Mucosa of gallbladder (tissue), 1 donor: ENCODE results near the gene PRELP. TPM values are rescaled to one million over a fixed set of nuclear protein-coding genes. Genes with fewer than 3 reads are reported as not detected.
A peak's percentile ranks its signal among the peaks of the same experiment; 100 is the strongest.
"Not testable (repeated sequence)": the region's sequence is repeated elsewhere in the genome, so short reads cannot be mapped to it uniquely, and the experiment has no call there.

Experiments
- DNase-seq: peaks from one replicate; pipeline ENCODE4 v3.0.0-alpha.2; 2020; ENCODE audit warnings: low spot score
- total RNA-seq: library from RNA; stranded (reverse); gene quantifications from one replicate; pipeline ENCODE4 v1.2.1, GENCODE V29; 2021
- donor health status: DM: no; HTN: no; CAD: no.

PRELP gene
- total RNA-seq: 72.1 TPM

DNA sequence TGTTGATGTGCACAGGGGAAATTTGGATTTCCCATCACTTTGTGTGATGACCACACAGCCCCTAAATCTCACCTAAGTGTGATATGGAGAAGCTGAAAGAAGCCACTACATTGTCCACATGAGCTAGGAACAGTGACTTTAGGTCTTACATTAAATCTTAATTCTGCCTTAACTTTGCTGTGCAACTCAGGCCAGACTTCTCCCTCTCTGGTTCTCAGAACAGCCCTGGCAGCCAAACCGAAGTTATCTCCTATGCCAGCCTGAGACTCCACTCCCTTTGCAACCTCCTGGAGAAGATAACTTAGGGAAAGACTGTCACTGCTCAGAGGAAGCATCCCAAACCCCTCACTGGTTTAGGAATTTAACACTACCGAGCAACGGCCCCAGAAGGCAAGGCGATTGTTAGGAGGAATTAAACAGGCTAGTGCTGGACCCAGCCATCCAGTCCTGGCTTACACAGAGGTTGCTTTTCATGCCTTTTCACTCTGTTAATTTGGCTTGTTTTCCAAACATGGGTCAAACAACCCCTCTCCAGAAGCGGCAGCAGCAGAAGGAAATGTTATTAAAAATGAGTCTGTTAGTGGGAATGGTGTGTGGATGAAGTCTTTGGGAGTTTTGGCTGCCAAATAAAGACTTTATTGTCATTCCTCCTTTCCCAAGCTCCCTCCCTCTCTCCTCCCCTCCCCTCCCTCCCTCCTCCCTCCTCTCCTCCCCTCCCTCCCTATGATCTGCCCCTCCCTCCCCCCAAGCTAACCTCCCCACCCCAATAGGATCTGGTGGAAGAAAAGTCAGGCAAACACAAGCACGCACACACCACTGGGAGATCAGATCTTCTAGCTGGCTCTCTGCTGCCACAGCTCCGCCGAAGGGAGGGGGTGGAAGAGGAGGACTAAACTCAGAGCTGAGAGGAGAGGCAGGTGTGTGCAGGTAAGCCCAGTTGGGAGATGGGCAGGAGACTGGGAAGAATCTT lies at the start of gene PRELP:
TSS of gene PRELP (plus strand) at position 795 of the 970 bp plus-strand sequence. CDS start 7,379 bp downstream, outside the sequence.
- peak; percentile 38 for DNase-seq

DNA sequence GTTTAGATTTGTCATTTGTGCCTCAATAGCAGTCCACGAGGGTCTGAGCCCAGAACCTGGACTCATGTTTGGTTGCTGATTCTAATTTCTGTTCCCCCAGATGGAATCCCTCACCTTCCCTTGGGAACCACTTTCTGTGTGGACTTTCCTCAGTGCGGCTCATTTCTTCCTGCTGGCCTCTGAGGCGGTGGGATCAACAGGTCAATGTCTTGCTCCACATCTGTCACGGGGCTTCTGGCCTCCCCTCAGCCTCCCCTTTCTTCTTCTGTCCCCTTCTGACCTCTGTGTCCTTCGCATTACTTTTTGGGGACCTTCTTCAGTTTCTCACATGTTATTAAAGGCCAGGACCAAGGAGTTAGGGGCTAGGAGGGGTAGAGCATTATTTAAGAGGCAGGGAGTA lies 49.2 kb upstream of the PRELP start:
- no peak for DNase-seq

DNA sequence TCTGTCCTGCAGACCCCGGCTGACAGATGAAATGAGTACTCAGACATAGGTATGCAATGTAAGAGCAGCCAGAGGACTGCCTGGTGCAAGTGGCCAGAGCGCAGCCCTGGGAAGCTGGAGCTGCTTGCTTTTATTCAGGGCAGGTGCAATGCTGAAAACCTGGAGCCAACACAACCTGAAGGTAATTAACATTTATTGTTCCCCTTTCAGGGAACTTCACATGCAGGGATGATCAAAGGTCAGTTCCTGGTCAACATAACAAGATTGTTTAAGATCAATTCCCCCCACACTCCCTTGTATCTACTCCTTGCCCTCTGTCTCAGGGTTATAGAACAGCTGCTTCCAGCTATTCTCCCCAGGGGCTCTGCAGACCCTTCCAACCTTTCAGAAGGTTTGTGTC lies 48.7 kb upstream of the PRELP start:
- DNase-seq: no peak

DNA sequence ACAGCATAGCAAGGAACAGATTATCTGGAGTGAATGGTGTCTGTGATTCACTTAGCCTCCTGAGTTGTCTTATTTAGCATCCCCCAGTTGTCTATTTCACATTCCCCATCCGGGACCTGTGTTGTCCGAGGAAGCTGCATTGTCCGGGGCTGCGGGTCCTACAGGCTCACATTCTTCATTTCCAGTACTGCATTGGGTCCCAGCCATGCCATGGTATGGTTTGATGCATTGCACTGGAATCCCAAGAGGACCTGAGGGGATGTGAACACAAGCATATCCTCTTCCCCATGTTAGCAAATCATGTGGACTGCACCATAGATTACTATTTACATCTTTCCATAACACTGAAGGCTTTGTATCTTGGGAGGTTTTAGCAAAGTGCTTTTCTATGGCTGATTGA lies 48.2 kb upstream of the PRELP start:
- no peak for DNase-seq

GRCh38 chr1:203428981-203429599 lies 46.5 kb upstream of the PRELP start:
- DNase-seq: no peak

DNA sequence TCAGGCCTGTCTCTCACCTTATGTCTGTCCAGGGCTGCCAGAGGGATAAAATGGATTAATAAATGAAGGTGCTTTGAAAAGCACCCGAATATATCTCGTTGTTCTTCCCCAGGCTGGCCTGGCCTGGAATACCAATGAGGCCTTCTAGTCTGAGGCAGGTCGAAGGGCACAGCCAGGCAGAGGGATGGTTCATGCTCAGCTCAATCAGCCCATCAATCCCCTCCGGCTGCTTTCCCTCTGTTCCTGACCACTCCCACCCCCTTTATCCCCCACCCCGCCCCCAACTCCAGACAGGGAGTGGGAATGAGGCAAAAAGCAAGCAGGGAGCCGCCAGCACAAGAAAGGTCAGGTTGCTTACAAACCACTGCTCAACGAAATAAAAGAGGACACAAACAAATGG lies 40.0 kb upstream of the PRELP start:
- DNase-seq: no peak

DNA sequence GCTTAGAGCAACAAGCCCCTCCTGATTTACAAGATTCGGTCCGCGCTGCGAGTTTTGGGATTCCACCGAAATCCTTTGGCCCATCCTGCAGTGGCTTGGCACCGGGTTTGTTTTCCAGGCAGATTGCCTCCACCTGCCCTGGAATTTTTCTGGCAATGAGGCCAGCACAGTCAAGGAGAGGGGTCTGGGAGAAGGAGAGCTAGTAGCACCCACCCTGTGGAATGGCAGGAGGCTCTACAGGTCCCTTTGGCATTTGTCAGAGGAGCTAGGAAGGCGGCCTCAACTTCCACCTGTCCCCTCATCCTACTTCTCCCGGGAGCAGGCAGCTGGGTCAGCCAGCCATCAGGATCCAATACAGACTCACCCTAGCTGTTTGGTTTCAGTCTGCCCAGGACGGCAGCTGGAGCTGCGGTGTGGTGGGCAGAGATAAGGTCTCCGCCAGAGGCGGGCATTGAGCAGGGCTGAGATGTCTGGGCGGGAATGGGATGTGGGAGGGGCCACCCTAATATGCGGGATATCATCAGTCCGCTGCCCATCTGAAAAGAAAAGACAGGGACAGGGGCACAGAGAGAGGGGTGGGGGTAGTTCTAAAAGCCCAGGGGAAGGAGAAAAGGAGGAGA lies 37.8 kb upstream of the PRELP start:
- DNase-seq: no peak

DNA sequence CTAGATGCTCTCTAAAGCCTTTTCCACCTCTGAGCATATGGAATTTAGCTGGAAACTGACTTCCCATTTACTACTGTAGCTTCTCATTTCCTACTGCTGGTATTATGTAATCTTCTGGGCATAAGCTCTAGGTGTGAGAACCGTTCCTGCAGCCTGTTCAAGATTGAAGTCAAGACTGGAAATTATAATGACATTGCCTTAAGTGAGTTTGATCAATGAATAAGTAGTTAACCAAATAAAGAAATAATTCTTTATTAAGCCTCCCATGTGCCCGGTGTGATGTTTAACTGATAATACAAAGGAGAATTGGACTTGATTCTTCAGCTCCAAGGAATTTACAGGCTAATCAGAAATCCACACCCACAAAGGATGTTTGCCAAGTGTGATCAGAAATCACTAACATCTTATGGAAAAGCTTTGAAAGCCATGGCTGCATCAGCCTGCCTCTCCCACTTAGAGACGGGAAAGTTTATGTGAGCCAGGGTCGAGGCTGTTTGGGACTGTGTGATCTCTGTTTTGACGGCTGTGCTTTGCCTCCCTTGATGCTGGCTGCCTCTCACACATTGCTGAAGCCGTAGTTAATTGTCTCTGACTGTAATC lies 36.4 kb upstream of the PRELP start:
- no peak for DNase-seq

DNA sequence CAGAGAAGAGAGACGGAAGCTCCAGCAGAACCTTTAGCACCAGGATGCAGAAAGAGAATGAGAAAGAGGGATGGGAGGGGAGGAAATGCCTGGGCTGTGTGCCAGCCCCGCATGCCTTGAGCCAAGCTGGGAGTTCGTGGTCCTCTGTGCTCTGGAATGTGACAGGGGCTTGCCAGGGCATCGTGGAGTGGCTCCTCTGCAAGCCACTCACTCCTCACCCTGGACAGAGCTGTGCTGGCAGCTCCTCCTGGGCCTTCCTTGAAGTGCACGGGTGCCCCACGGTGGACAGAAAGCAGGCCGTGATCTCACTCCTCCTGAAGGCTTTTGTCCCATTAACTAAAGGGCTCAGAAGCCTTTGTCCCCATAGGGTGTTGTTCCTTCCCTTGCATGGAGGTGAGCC lies 34.8 kb upstream of the PRELP start:
- DNase-seq: peak; percentile 75

DNA sequence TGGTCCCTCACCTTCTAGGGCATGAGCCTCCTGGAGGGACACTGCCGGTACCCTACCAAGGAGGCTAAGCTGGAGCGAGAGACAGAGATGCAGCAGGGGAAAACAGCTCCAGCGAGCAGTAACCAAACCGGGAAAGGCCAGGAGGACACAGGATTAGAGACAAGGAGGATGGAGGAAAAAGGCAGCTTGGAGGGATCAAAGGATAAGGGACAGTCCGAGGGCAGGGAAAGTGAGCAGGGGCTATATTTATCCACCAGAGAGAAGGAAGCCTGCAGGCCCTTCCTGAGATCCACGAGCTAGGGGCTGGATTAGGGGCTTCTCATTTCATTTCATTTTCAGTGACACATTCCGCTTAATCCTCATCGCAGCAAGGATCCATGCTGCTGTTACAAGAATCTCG lies 33.8 kb upstream of the PRELP start:
- DNase-seq: no peak

DNA sequence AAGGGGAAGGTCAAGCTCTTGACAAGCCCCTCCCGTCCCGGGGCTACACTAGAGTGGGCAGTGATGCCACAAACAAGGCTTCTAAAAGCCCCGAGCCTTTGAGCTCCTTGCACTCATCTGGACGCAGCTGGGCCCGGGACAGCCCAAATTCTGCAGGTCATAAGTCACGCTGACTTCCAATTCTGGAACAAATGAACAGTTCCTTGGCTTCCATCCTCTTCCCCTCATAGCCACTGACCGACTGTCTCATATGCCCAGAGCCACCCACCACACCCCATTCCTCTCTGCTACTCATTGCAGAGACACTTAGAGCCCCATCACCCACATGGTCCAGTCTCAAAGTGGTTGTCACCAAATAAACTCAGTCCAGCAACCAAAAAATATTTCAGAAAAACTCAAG lies 32.8 kb upstream of the PRELP start:
- no peak for DNase-seq

- DNase-seq: no peak
Observed at GRCh38 chr1:203443296-203443695, 32.3 kb upstream of the PRELP start.

- no peak for DNase-seq
Observed at GRCh38 chr1:203444171-203444576, 31.4 kb upstream of the PRELP start.

GRCh38 chr1:203447151-203447550 lies 28.5 kb upstream of the PRELP start:
- DNase-seq: no peak

DNA sequence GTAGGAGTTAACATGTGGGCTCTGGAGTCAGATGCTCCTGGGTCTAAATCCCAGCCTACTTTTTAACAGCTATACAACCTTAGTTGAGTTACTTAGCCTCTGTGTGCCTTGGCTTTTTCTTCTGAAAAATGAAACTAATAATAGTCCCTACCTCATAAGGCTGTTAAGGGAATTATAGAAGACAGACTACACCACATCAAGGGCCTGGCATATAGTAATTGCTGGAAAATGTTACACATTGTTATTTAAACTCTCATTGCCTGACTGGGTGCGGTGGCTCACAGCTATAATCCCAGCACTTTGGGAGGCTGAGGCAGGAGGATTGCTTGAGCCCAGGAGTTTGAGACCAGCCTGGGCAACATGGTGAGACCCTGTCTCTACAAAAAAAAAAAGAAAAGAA lies 28.0 kb upstream of the PRELP start:
- DNase-seq: not testable (repeated sequence)

DNA sequence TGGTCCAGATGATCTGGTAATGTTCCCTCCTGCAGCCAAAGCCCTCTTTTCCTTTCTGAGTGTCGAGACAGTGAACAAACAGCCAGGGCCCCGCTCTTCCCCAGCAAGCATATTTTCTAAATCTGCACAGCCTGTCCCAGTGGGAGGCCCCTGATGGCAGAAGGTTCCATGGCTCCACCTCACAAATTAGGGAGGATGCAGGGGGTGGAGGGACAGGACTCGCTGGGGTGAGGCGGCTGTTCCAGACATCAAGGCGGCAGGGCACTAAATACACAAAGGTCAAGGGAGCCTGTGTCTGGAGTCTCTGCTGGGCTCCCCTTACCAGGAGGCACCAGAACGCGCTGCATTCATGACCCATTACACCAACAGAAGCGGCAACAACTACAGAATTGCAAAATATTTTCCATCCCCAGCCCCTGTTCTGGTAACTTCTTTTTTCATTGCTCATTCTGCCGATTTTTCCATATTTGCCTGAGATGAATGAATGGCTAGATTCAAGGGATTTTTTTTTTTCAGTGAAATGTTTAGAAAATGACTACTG lies 27.0 kb upstream of the PRELP start:
- DNase-seq: no peak

DNA sequence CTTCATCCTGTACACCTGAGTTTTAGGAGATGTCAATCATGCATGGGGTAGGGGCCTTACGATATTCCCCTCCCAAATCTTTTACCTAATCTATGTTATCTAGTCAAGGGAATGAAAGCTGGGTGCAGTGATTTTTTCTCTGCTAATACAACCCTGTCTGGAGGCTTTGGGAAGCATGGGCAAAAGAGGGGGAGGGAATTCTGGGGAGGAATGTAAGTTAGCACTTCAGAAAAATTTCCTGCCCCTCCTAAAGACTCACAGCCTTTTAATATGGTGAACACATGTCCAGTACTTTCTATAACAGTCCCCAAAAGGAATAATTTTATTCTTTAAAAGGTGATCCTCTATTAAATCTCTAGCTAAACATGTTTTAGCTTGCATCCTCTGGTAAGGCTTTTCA lies 25.6 kb upstream of the PRELP start:
- no peak for DNase-seq

DNA sequence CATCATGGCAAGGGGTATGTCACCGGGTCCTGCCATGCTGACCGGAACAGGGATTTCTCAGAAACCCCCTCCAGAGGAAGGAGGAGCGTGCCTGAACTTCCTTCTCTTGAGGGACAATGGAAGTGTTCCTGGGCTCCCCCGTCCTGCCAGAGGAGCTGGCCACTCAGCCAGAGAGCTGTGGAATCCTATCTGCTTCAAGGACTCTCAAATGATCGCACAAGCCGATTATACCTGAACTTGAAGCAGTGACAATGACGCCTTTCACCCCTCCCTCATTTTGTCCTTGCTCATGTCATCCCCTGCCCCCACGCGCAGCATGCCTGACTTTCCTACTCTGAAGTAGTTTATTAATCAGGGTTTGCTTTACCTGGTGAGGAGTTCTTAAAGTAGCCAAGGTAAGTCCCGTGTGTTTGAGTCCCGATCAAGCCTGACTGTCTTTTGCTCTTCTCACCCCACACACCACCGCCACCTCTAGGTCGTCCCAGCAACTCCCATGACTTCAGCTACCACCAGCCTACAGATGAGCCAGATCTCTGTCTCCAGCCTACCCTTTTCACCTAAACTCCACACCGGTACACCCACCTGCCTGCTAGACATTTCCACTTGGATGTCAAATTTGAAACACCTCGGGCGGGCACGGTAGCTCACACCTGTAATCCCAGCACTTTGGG lies 25.0 kb upstream of the PRELP start:
- no peak for DNase-seq

DNA sequence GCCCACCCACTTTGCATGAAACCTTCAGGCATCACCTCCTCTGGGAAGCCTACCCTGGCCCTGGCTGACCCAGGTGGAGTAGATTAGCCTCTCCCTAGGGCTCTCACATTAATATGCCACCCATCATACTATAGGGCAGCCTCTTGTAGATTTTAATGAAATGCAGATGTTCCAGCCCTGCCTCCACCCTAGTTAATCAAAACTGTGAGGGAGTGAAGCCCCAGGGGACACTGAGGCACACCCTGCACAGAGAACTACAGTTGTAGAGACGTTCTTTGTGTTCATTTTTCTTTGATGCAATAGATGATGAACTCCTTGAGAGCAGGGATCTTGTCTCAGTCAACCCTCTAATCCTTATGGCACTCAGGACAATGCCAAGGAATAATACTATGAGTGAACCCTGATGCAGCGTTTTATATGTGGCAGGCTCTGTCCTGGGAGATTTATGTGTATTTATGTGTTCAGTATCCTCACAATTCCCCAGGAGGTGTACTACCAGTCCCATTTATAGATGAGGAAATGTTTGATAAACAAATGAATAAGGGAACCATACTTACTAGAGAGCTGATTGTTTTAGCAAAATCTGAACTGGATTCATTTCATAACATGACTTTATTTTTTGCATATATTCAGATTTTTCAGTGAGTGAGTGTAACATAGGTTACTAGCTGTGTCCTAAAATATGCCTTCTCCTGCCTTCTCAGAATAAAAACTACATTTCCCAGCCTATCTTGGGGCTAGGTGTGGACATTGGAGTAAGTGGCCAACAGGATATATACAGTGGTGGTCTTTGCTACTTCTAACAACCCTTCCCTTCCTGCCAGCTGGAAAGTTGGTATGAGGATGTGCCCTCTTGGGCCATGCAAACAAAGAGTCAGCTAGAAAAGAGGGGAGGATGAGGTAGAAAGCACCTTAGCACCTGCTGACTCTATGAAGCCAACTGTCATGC lies 23.5 kb upstream of the PRELP start:
- DNase-seq: no peak

GRCh38 chr1:203453016-203453415 lies 22.6 kb upstream of the PRELP start:
- no peak for DNase-seq
